Measurements from ENCODE around the gene CDH4.

CDH4 gene

GRCh38 chr20:61864481-61864880 is 612.4 kb downstream of the CDH4 start:
- no peaks in the 10 kb centered on the region for H3K36me3 Mint-ChIP-seq
- no peaks in the 10 kb centered on the region for H3K4me1 Mint-ChIP-seq
- H3K27ac Mint-ChIP-seq = no peak overlapping the region
- no peaks in the 10 kb centered on the region for H3K27me3 Mint-ChIP-seq
- peaks cover 9% of the 10 kb centered on the region for H3K9me3 Mint-ChIP-seq
- H3K4me3 Mint-ChIP-seq = no peak overlapping the region

GRCh38 chr20:61865353-61865752 is 613.3 kb downstream of the CDH4 start:
- Mint-ChIP-seq H3K4me3 (no peak overlapping the region), H3K27me3 (no peaks in the 10 kb centered on the region), H3K36me3 (no peaks in the 10 kb centered on the region), H3K4me1 (no peaks in the 10 kb centered on the region), H3K9me3 (peaks cover 9% of the 10 kb centered on the region), H3K27ac (no peak overlapping the region)

- no peaks in the 10 kb centered on the region for H3K4me1 Mint-ChIP-seq
- H3K27me3 Mint-ChIP-seq = no peaks in the 10 kb centered on the region
Measured at GRCh38 chr20:61866165-61866564, 614.1 kb downstream of the CDH4 start.

GRCh38 chr20:61868006-61868405 is 615.9 kb downstream of the CDH4 start:
- H3K27me3 Mint-ChIP-seq = no peaks in the 10 kb centered on the region
- H3K36me3 Mint-ChIP-seq = no peaks in the 10 kb centered on the region
- H3K27ac Mint-ChIP-seq = no peak overlapping the region
- no peaks in the 10 kb centered on the region for H3K4me1 Mint-ChIP-seq
- H3K9me3 Mint-ChIP-seq = peaks cover 9% of the 10 kb centered on the region
- H3K4me3 Mint-ChIP-seq = no peak overlapping the region

More at GRCh38 chr20:61866165-61866564, 614.1 kb downstream of the CDH4 start:
- Mint-ChIP-seq H3K4me3 (no peak overlapping the region), H3K27ac (no peak overlapping the region), H3K36me3 (no peaks in the 10 kb centered on the region), H3K9me3 (peaks cover 9% of the 10 kb centered on the region)

GRCh38 chr20:61868466-61869090 is 616.5 kb downstream of the CDH4 start:
- Mint-ChIP-seq H3K27me3 (no peaks in the 10 kb centered on the region), H3K4me3 (no peak overlapping the region), H3K4me1 (no peaks in the 10 kb centered on the region), H3K27ac (no peak overlapping the region), H3K36me3 (no peaks in the 10 kb centered on the region), H3K9me3 (peaks cover 9% of the 10 kb centered on the region)

GRCh38 chr20:61869750-61870507 is 617.9 kb downstream of the CDH4 start:
- no peaks in the 10 kb centered on the region for H3K27me3 Mint-ChIP-seq
- H3K4me1 Mint-ChIP-seq = no peaks in the 10 kb centered on the region
- no peak overlapping the region for H3K4me3 Mint-ChIP-seq
- H3K36me3 Mint-ChIP-seq = no peaks in the 10 kb centered on the region
- no peak overlapping the region for H3K27ac Mint-ChIP-seq
- H3K9me3 Mint-ChIP-seq = peaks cover 9% of the 10 kb centered on the region

- H3K36me3 Mint-ChIP-seq = no peaks in the 10 kb centered on the region
- no peaks in the 10 kb centered on the region for H3K9me3 Mint-ChIP-seq
- no peaks in the 10 kb centered on the region for H3K27me3 Mint-ChIP-seq
- H3K4me1 Mint-ChIP-seq = no peaks in the 10 kb centered on the region
- H3K4me3 Mint-ChIP-seq = no peak overlapping the region
- no peak overlapping the region for H3K27ac Mint-ChIP-seq
Measured at GRCh38 chr20:61871160-61871559, 619.1 kb downstream of the CDH4 start.

- H3K9me3 Mint-ChIP-seq = no peaks in the 10 kb centered on the region
- H3K36me3 Mint-ChIP-seq = no peaks in the 10 kb centered on the region
- no peaks in the 10 kb centered on the region for H3K27me3 Mint-ChIP-seq
Measured at GRCh38 chr20:61871913-61872312, 619.9 kb downstream of the CDH4 start.

GRCh38 chr20:61872371-61872900 is 620.4 kb downstream of the CDH4 start:
- Mint-ChIP-seq H3K27ac (no peak overlapping the region), H3K36me3 (no peaks in the 10 kb centered on the region), H3K4me1 (no peaks in the 10 kb centered on the region), H3K4me3 (no peak overlapping the region), H3K27me3 (no peaks in the 10 kb centered on the region), H3K9me3 (no peaks in the 10 kb centered on the region)

More at GRCh38 chr20:61871913-61872312, 619.9 kb downstream of the CDH4 start:
- no peak overlapping the region for H3K4me3 Mint-ChIP-seq
- no peak overlapping the region for H3K27ac Mint-ChIP-seq
- no peaks in the 10 kb centered on the region for H3K4me1 Mint-ChIP-seq

- Mint-ChIP-seq H3K36me3 (no peaks in the 10 kb centered on the region), H3K4me3 (no peak overlapping the region), H3K27ac (no peak overlapping the region), H3K9me3 (no peaks in the 10 kb centered on the region), H3K4me1 (no peaks in the 10 kb centered on the region), H3K27me3 (no peaks in the 10 kb centered on the region)
Measured at GRCh38 chr20:61873651-61874420, 621.8 kb downstream of the CDH4 start.

GRCh38 chr20:61874421-61875068 is 622.5 kb downstream of the CDH4 start:
- H3K9me3 Mint-ChIP-seq = no peaks in the 10 kb centered on the region
- no peak overlapping the region for H3K27ac Mint-ChIP-seq
- H3K4me1 Mint-ChIP-seq = no peaks in the 10 kb centered on the region
- no peak overlapping the region for H3K4me3 Mint-ChIP-seq
- H3K36me3 Mint-ChIP-seq = no peaks in the 10 kb centered on the region
- H3K27me3 Mint-ChIP-seq = no peaks in the 10 kb centered on the region

- H3K4me1 Mint-ChIP-seq = no peaks in the 10 kb centered on the region
- H3K9me3 Mint-ChIP-seq = no peaks in the 10 kb centered on the region
- no peaks in the 10 kb centered on the region for H3K36me3 Mint-ChIP-seq
- H3K27me3 Mint-ChIP-seq = no peaks in the 10 kb centered on the region
- H3K27ac Mint-ChIP-seq = no peak overlapping the region
- no peak overlapping the region for H3K4me3 Mint-ChIP-seq
Measured at GRCh38 chr20:61875221-61875885, 623.3 kb downstream of the CDH4 start.

GRCh38 chr20:61875996-61876395 is 623.9 kb downstream of the CDH4 start:
- Mint-ChIP-seq H3K27ac (no peak overlapping the region), H3K36me3 (no peaks in the 10 kb centered on the region), H3K9me3 (no peaks in the 10 kb centered on the region), H3K4me3 (no peak overlapping the region), H3K27me3 (no peaks in the 10 kb centered on the region), H3K4me1 (no peaks in the 10 kb centered on the region)

- H3K4me1 Mint-ChIP-seq = no peaks in the 10 kb centered on the region
- H3K27ac Mint-ChIP-seq = no peak overlapping the region
- H3K4me3 Mint-ChIP-seq = no peak overlapping the region
- H3K36me3 Mint-ChIP-seq = no peaks in the 10 kb centered on the region
- H3K9me3 Mint-ChIP-seq = no peaks in the 10 kb centered on the region
- no peaks in the 10 kb centered on the region for H3K27me3 Mint-ChIP-seq
Measured at GRCh38 chr20:61876952-61877728, 625.1 kb downstream of the CDH4 start.
